Activated CD4-positive, alpha-beta memory T cell treated with anti-CD3 and anti-CD28 coated beads, Interleukin-2, amount 10 ng/mL, durations not matched to agents 7 days and 5 days (primary cell): ENCODE results near the gene B4GALNT3. TPM values are rescaled to one million over a fixed set of nuclear protein-coding genes. Genes with fewer than 3 reads are reported as not detected.
A peak's percentile ranks its signal among the peaks of the same experiment; 100 is the strongest.

Source experiments
- CTCF ChIA-PET: fragments of 350-600 bp; sonication (Branson Sonifier 250); formaldehyde crosslinking; loops from one replicate; lab custom pipeline; 2021; ENCODE audit warnings: antibody characterized with exemption, inconsistent platforms; lab: Charles Lee
- POLR2A ChIA-PET: fragments of 350-600 bp; sonication (Branson Sonifier 250); formaldehyde crosslinking; loops from one replicate; lab custom pipeline; 2021; ENCODE audit warnings: antibody characterized with exemption; lab: Charles Lee
- DNase-seq: peaks from one replicate; pipeline ENCODE4 v3.0.0-alpha.2; 2020
- H3K27ac Mint-ChIP-seq: one replicate; pipeline ENCODE4 v1.8.0; 2021; ENCODE audit warnings: mild to moderate bottlenecking, mixed read lengths
- H3K27me3 Mint-ChIP-seq: one replicate; pipeline ENCODE4 v1.8.0; 2021; ENCODE audit warnings: mixed read lengths
- H3K36me3 Mint-ChIP-seq: one replicate; pipeline ENCODE4 v1.8.0; 2021; ENCODE audit warnings: low read depth, mixed read lengths
- H3K4me1 Mint-ChIP-seq: one replicate; pipeline ENCODE4 v1.8.0; 2021; ENCODE audit warnings: mixed read lengths
- H3K4me3 Mint-ChIP-seq: one replicate; pipeline ENCODE4 v1.8.0; 2021; ENCODE audit warnings: mild to moderate bottlenecking, mixed read lengths
- H3K9me3 Mint-ChIP-seq: one replicate; pipeline ENCODE4 v1.8.0; 2021; ENCODE audit warnings: mixed read lengths
- total RNA-seq, 2 experiments: library from RNA; stranded (reverse); gene quantifications; one replicate each; pipeline ENCODE4 v1.2.3, GENCODE V29; 2021

The B4GALNT3 gene
- total RNA-seq, 2 experiments from 2014 or later = 0.68 to 0.88 TPM

DNA sequence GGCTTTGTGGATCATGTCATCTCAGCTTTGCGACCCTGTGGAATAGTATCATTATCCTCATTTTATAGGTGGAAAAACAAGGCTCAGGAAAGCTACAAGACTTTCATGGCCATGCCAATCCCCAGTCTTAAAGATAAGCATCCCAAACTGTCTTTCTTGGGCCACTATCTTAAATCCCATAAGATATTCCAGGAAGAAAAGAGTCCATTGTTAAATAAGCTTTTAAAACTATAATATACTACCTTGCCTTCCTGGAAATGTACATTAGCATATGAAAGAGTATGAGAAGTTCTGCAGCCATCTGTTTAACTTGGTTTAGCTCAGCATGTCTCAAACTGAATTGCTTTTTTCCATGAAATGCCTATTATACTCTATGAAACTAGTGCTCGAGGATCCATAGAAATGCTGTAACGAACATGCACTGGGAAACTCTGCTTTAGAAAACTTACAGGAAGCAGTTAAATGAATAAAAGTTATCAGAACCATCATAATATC lies 77.1 kb downstream of the B4GALNT3 start:
- no peaks in the 10 kb centered on the region for H3K36me3 Mint-ChIP-seq

DNA sequence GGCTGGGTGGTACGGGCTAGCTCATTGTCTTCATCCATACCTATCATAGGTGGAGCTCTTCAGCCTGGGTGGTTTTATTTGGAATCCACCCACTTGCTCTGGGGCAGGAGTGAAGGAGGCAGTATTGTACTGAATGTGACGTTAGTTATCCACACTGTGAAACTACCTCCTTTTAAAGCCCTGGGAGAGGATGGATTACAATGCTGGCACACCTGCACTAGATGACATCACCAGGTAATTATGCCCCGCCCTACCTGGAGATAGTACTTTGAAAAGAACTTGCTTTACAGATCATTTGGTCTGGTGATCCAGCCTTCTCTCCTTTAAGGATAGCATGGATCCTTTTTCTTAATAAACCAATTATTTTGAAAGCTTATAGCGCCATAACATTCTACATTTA lies 78.0 kb downstream of the B4GALNT3 start:
- CTCF ChIA-PET = interaction anchor here (1.1 to 6.1 kb wide), 3 partner anchors 9 to 83 kb away, joined by 3 to 52 read pairs (median 4); no protein-coding TSS in a partner anchor
- Mint-ChIP-seq H3K4me3 (no peak overlapping the region), H3K36me3 (no peaks in the 10 kb centered on the region), H3K27me3 (no peaks in the 10 kb centered on the region), H3K4me1 (peaks cover 8% of the 10 kb centered on the region), H3K9me3 (peaks cover under 1% of the 10 kb centered on the region), H3K27ac (no peak overlapping the region)
- no peak for DNase-seq
- POLR2A ChIA-PET = no interaction called here

More for the DNA sequence above, 77.1 kb downstream of the B4GALNT3 start:
- Mint-ChIP-seq H3K27ac (no peak overlapping the region), H3K4me3 (no peak overlapping the region), H3K4me1 (peaks cover 8% of the 10 kb centered on the region), H3K27me3 (no peaks in the 10 kb centered on the region), H3K9me3 (peaks cover 9% of the 10 kb centered on the region)
- DNase-seq = no peak
- CTCF ChIA-PET = interaction anchor here (1.0 to 6.1 kb wide), 3 partner anchors 10 to 88 kb away, joined by 3 to 52 read pairs (median 5); no protein-coding TSS in a partner anchor
- POLR2A ChIA-PET = no interaction called here

DNA sequence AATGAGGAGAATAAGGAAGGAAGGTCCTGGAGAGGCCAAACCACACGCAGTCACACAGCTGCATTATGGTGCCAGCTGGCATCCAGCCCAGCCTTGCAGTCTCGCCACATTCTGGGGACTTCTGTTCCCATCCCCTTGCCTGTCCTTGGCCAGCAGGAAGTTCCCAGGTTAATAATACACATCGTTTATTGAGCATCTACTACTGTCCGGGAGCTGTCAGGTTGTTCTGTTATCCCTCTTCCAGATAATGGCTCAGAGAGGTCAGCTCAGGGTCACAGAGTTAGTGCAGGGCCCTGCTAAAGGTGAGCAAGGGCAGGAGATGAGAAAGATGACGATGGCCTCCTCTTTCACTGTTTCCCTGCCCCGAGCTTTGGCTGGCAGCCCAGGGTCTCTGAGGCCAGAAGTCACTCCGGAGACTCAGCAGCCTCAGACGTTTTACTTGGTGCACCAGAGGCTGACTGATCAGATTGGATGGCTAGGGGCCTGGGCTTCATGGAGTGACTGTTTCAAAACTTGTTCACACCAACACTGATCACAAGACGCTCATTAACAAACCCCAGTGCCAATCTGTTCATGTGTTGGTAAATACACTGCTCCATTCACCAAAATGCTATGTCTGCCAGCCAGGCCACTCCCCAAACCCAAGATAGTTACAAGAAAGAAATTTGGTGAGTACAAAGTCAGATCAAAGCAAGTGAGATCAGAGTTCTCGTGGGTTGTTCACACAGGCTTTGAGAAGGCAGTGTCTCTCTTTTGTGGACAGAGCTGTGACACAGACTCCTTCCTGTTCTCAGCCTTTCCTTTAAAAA lies 79.2 kb downstream of the B4GALNT3 start:
- Mint-ChIP-seq H3K4me3 (no peak overlapping the region), H3K27me3 (no peaks in the 10 kb centered on the region), H3K27ac (peak overlapping the region; percentile 41), H3K9me3 (no peaks in the 10 kb centered on the region), H3K4me1 (peaks cover 8% of the 10 kb centered on the region), H3K36me3 (no peaks in the 10 kb centered on the region)
- no peak for DNase-seq
- CTCF ChIA-PET = interaction anchor here (0.6 to 6.1 kb wide), 4 partner anchors 8 to 137 kb away, joined by 3 to 52 read pairs (median 4); partner anchors contain the start of gene CCDC77
- POLR2A ChIA-PET = interaction anchor here (0.9 kb wide), 1 partner anchor 11 kb away, joined by 3 read pairs; no protein-coding TSS in a partner anchor

DNA sequence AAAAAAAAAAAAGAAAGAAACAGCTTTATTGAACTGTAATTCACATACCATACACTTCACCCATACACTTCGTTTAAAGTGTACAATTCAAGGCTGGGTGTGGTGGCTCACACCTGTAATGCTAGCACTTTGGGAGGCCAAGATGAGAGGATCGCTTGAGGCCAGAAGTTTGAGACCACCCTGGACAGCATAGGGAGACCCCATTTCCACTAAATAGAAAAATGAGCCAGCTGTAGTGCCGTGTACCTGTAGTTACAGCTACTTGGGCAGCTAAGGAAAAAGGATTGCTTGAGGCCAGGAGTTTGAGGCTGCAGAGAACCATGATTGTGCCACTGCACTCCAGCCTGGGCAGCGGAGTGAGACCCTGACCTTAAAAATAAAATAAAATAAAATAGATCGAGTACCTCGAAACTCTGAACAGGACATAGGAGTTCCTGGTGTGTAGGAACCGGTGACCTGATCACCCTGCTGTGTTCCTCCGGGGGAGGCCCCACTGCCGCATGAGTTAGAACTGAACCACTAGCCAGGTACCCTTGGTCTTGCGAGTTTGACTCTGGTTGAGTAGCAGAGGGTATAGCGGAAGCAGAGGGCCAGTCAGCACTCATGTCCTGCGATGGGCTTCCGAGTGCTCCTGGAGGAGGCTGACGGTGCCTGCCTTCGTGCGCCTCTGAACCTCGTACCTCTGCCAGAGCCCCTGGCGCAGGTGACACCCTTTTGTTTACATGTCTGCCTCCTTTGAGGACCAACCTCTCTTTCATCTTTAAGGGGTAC lies 80.0 kb downstream of the B4GALNT3 start:
- H3K27ac Mint-ChIP-seq = peak overlapping the region; percentile 41
- peaks cover 11% of the 10 kb centered on the region for H3K4me1 Mint-ChIP-seq
- ChIA-PET POLR2A (interaction anchor here (0.9 kb wide), 1 partner anchor 12 kb away, joined by 3 read pairs; no protein-coding TSS in a partner anchor), CTCF (interaction anchor here (0.6 to 6.1 kb wide), 2 partner anchors 85 to 138 kb away, joined by 3 to 52 read pairs; partner anchors contain the start of gene CCDC77)
- no peaks in the 10 kb centered on the region for H3K9me3 Mint-ChIP-seq
- DNase-seq = no peak
- H3K36me3 Mint-ChIP-seq = no peaks in the 10 kb centered on the region
- H3K27me3 Mint-ChIP-seq = peaks cover 4% of the 10 kb centered on the region
- no peak overlapping the region for H3K4me3 Mint-ChIP-seq

DNA sequence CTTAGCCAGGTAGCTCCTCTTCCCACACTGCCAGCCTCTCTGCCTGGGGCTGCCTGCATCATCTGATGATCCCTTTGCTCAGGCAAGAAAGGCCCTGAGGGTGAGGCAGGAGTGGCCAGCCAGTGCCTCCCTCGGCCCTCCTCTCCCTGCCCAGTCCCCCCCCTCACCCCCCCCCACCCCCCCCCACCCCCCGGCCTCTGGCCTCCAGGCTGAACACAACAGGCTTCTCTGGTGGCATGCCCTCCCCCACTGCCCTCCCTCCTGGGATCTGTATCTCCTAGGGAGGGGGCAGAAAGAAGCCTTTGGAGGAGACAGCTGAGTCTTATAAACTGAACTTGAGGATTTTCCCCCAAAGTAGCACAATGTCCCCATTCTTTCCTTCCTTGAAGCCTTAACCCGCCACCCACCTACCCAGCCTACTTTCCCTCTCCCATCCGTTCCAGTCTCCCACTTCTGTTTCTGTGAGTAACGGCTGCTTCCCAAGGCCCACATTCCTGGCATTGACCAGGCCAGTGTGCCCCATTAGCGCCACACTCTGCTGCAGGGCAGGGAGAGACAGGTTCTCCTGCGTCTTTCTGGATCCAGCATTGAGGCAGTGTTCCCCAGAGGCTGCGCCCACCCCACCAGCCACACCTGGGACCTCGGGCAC lies 82.1 kb downstream of the B4GALNT3 start:
- Mint-ChIP-seq H3K9me3 (no peaks in the 10 kb centered on the region), H3K36me3 (no peaks in the 10 kb centered on the region), H3K4me3 (no peak overlapping the region), H3K4me1 (peaks cover 16% of the 10 kb centered on the region), H3K27me3 (peaks cover 9% of the 10 kb centered on the region), H3K27ac (no peak overlapping the region)
- no peak for DNase-seq
- ChIA-PET POLR2A (no interaction called here), CTCF (interaction anchor here (1.2 to 6.1 kb wide), 3 partner anchors 87 to 99 kb away, joined by 3 to 52 read pairs (median 50); no protein-coding TSS in a partner anchor)

DNA sequence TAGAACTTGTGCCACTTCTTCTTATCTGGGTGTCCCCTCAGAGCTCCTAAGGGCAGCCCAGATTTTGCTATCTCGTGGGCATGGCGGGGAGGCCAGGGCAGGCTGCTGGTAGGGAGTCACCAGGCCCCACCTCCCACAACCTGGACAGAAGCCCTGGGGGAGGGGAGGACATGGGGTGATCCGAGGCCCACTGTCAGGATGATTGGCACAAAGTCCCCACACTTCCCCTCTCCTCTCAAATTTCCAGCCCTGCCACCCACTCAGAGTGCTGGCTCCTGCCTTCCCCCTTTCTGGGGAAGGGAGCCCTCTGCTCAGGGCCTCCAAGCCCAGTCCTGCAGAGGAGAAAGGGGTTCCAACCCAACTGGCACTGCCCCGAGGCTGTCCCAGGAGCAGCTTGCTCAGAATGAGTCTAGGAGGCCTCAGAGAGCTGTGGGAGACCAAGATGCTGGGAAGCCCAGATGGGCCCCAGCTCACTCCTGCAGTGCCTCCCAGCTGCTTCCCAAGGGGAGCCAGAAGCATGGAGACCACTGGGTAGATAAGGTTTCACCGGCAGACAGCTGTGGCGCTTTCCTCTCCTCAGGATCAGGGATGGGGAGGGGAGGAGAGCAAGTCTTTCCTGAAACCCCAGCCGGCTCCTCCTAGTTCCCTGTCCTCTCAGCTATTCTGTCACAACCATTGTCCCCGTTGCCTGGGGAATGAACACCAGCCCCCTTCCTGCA lies 82.8 kb downstream of the B4GALNT3 start:
- no peak overlapping the region for H3K4me3 Mint-ChIP-seq
- no peak for DNase-seq
- no peaks in the 10 kb centered on the region for H3K36me3 Mint-ChIP-seq
- ChIA-PET CTCF (interaction anchor here (3.9 kb wide), 1 partner anchor 89 kb away, joined by 50 read pairs; no protein-coding TSS in a partner anchor), POLR2A (no interaction called here)
- H3K9me3 Mint-ChIP-seq = no peaks in the 10 kb centered on the region
- no peak overlapping the region for H3K27ac Mint-ChIP-seq
- H3K4me1 Mint-ChIP-seq = peaks cover 20% of the 10 kb centered on the region
- H3K27me3 Mint-ChIP-seq = peaks cover 9% of the 10 kb centered on the region

DNA sequence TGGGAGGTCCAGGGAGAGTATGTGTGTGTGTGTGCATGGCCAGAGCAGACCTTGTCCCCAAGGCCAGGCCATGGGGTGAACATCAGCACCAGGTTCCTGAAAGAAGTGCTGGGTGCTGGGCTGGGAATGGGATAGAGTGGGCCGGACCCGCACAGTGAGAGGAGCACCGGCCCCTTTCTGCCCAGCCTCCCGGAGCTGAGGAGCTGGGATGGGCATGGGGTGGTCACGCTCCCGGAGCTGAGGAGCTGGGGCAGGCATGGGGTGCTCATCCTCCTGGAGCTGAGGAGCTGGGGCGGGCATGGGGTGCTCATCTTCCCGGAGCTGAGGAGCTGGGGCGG lies 83.3 kb downstream of the B4GALNT3 start:
- Mint-ChIP-seq H3K27ac (no peak overlapping the region), H3K27me3 (peaks cover 11% of the 10 kb centered on the region), H3K9me3 (no peaks in the 10 kb centered on the region), H3K4me1 (peaks cover 20% of the 10 kb centered on the region), H3K36me3 (no peaks in the 10 kb centered on the region), H3K4me3 (no peak overlapping the region)
- ChIA-PET POLR2A (no interaction called here), CTCF (interaction anchor here (3.9 kb wide), 1 partner anchor 90 kb away, joined by 50 read pairs; no protein-coding TSS in a partner anchor)
- no peak for DNase-seq

DNA sequence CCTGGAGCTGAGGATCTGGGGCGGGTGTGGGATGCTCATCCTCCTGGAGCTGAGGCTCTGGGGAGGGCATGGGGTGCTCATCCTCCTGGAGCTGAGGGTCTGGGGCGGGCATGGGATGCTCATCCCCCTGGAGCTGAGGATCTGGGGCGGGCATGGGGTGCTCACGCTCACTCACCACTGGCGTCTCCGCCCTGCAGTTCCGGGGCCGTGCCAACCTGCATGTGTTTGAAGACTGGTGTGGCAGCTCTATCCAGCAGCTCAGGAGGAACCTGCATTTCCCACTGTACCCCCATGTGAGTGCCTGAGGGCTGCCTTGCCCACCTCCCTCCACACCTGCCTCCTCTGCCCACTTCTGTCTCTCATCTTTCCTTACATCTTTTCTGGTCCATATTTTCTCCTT lies 84.4 kb downstream of the B4GALNT3 start:
- peaks cover 11% of the 10 kb centered on the region for H3K27me3 Mint-ChIP-seq
- H3K9me3 Mint-ChIP-seq = no peaks in the 10 kb centered on the region
- no peaks in the 10 kb centered on the region for H3K36me3 Mint-ChIP-seq
- H3K27ac Mint-ChIP-seq = no peak overlapping the region
- DNase-seq = no peak
- ChIA-PET CTCF (interaction anchor here (0.5 to 3.9 kb wide), 6 partner anchors 24 to 101 kb away, joined by 3 to 50 read pairs (median 4); no protein-coding TSS in a partner anchor), POLR2A (no interaction called here)
- H3K4me3 Mint-ChIP-seq = no peak overlapping the region
- H3K4me1 Mint-ChIP-seq = peaks cover 15% of the 10 kb centered on the region

DNA sequence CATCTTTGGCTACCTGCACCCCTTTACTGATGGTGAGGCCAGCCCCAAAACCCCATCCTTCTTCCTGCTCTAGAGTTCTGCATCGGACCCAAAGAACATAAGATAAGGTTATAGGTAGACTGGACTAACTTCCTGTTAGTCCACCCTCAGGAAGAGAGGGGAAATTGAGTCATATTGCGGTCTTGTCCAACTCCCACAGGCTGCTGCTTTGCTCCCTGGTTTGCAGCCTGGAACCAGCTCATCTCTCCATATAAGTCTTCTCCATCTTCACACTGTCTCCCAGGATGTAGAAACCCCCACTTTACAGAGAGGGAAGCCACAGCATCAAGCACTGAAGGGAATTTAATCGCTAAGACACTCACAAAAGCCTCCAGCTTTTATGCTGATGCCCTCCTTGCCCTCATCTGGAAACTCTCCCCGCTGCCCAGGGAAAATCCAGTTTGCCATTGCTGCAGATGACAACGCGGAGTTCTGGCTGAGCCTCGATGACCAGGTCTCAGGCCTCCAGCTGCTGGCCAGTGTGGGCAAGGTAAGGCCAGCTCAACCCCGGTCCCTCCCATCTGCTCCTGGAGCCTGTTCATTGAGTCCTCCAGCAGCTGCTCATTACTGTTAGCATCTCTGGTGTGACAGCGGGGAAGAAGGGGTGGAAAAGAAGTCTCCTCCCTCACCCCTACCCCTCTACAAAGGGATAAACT lies 85.3 kb downstream of the B4GALNT3 start:
- H3K27ac Mint-ChIP-seq = no peak overlapping the region
- no peaks in the 10 kb centered on the region for H3K36me3 Mint-ChIP-seq
- peaks cover 11% of the 10 kb centered on the region for H3K4me1 Mint-ChIP-seq
- POLR2A ChIA-PET = no interaction called here
- H3K9me3 Mint-ChIP-seq = no peaks in the 10 kb centered on the region
- peaks cover 11% of the 10 kb centered on the region for H3K27me3 Mint-ChIP-seq
- DNase-seq = no peak
- no peak overlapping the region for H3K4me3 Mint-ChIP-seq
- CTCF ChIA-PET = interaction anchor here (0.9 to 3.9 kb wide), 4 partner anchors 81 to 105 kb away, joined by 6 to 50 read pairs (median 6); no protein-coding TSS in a partner anchor

DNA sequence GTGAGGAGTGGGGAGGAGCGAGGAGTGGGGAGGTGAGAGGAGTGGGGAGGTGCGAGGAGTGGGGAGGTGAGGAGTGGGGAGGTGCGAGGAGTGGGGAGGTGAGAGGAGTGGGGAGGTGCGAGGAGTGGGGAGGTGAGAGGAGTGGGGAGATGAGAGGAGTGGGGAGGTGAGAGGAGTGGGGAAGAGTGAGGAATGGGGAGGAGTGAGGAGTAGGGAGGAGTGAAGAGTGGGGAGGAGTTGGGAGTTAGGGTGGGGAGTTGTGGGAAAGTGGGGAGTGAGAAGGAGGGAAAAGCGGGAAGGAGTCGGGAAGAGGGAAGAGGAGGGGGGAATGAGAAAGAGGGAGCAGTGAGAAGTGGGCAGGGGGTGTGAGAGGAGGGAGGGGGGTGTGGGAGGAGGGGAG lies 86.1 kb downstream of the B4GALNT3 start:
- Mint-ChIP-seq H3K9me3 (no peaks in the 10 kb centered on the region), H3K4me3 (no peak overlapping the region), H3K4me1 (peaks cover 11% of the 10 kb centered on the region), H3K27me3 (peaks cover 11% of the 10 kb centered on the region), H3K36me3 (no peaks in the 10 kb centered on the region), H3K27ac (no peak overlapping the region)
- ChIA-PET POLR2A (no interaction called here), CTCF (interaction anchor here (1.5 to 3.9 kb wide), 2 partner anchors 82 to 93 kb away, joined by 6 to 50 read pairs; no protein-coding TSS in a partner anchor)
- no peak for DNase-seq

DNA sequence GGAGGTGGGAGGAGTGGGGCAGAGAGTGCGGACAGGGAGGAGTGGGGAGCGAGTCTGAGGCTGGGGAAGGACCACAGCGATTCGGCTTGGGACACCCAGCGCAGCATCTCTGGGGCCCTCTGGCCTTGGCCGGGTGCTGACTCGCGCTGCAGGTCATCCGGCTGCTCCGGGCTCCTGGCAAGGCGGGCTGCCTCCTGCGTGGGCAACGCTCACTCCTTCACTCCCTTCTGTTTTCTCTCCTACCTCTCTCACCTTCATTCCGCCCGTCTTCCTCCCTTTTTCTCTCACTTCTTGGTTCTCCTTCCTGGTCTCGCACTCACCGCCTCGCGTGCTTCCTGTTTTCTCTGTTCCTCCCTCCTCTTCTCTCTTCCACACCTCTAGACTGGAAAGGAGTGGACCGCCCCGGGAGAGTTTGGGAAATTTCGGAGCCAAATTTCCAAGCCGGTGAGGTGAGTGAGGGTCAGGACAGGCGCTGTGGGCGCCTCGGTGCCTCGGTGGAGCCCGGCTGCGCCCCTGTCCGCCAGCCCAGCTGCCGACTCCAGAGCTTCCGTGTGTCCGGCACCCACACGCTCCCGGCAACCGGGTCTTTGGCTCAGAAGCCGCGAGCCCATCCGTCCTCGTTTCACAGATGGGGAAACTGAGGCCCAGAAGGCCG lies 86.7 kb downstream of the B4GALNT3 start:
- POLR2A ChIA-PET = no interaction called here
- no peak overlapping the region for H3K27ac Mint-ChIP-seq
- peaks cover 13% of the 10 kb centered on the region for H3K27me3 Mint-ChIP-seq

More for the DNA sequence above, 86.7 kb downstream of the B4GALNT3 start:
- CTCF ChIA-PET = interaction anchor here (0.8 to 3.3 kb wide), 9 partner anchors 8 to 128 kb away, joined by 3 to 49 read pairs (median 5); no protein-coding TSS in a partner anchor
- Mint-ChIP-seq H3K4me3 (no peak overlapping the region), H3K4me1 (peaks cover 12% of the 10 kb centered on the region), H3K9me3 (no peaks in the 10 kb centered on the region), H3K36me3 (no peaks in the 10 kb centered on the region)
- DNase-seq = no peak
